ENCODE measurements around the gene AKAP6.
"Not testable (repeated sequence)": the region's sequence is repeated elsewhere in the genome, so short reads cannot be mapped to it uniquely, and the experiment has no call there.

AKAP6 gene

DNA sequence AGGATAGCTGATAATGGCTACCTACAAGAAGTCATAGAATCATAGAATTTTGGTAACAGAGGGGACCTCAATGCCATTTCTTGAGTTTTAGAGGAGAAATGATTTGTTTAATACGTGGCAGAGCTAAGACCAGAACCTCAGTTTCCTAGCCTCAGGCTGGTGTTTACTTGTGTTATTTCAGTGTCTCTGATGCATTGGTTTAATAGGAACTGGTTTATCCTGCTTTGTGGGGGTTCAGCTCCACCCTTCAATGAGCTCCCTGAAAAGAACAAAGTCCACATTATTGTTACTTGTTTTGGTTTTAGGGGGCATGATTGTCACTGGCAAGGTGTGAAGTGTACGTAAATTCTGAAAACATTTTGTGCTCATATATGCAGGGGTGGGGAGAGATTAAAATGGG, 55.4 kb downstream of the AKAP6 start:
- peaks cover 5% of the 10 kb centered on the region for H3K4me1 Mint-ChIP-seq
- H3K27ac Mint-ChIP-seq, result no peak overlapping the region
- no peaks in the 10 kb centered on the region for H3K36me3 Mint-ChIP-seq (ENCODE audit: low read depth)
- DNase-seq, result no peak
- no peak overlapping the region for H3K4me3 Mint-ChIP-seq
- TF ChIP-seq CTCF (IDR thresholded peaks at IDR 0.05), result no peak
- no peaks in the 10 kb centered on the region for H3K27me3 Mint-ChIP-seq (ENCODE audit: low read depth, poor library complexity)
- peaks cover 26% of the 10 kb centered on the region for H3K9me3 Mint-ChIP-seq

- not testable (repeated sequence) for H3K4me1 Mint-ChIP-seq; H3K27ac Mint-ChIP-seq; H3K4me3 Mint-ChIP-seq; H3K27me3 Mint-ChIP-seq (ENCODE audit: low read depth, poor library complexity); DNase-seq; H3K36me3 Mint-ChIP-seq (ENCODE audit: low read depth)
- H3K9me3 Mint-ChIP-seq, result peaks cover 55% of the 10 kb centered on the region
Measured at GRCh38 chr14:32387295-32387694, 58.2 kb downstream of the AKAP6 start.

- no peak for DNase-seq
- peaks cover 44% of the 10 kb centered on the region for H3K9me3 Mint-ChIP-seq
- no peak overlapping the region for H3K4me3 Mint-ChIP-seq
- TF ChIP-seq CTCF (IDR thresholded peaks at IDR 0.05), result no peak
- peaks cover 8% of the 10 kb centered on the region for H3K4me1 Mint-ChIP-seq
- H3K27ac Mint-ChIP-seq, result no peak overlapping the region
- H3K36me3 Mint-ChIP-seq (ENCODE audit: low read depth), result peaks cover 6% of the 10 kb centered on the region
- H3K27me3 Mint-ChIP-seq (ENCODE audit: low read depth, poor library complexity), result peaks cover 6% of the 10 kb centered on the region
Measured at GRCh38 chr14:32393119-32393518, 64.0 kb downstream of the AKAP6 start.

DNA sequence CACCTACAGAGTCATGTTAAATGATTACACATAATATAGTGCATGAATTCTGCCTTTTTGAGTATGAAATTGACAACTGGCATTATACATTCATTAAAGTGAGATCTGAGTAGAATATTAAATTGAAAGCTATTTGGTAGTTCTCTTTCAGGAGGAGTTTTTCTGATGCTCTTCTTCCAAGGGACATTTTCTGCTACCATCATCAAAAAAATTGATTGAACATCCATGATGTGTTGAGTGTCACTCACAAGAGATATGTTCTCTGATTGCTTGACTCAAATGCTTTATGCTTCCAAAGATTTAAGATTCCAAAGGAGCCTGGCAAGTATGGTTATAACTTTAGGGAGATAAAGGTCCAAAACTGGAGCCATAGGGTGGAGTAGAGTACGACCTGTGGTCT, 64.9 kb downstream of the AKAP6 start:
- TF ChIP-seq CTCF (IDR thresholded peaks at IDR 0.05), result no peak
- no peak overlapping the region for H3K4me3 Mint-ChIP-seq

DNA sequence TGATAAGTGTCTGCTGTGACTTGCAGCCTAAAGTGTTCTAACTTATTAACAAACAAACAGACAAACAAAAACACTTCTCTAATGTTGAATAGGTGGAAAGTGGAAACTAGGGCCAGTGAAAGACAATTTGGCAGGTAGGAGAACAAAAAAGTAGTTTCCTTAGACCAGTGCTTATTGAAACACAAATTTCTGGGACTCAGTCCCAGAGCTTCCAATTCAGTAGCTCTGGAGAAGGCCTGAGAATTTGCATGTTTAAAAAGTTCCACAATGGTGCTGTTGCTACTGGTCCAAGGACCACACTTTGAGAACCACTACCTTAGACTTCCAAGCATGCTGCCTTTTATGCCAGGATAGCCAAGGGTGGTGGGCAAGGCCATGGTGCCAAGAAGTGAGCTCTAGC, 67.8 kb downstream of the AKAP6 start:
- Mint-ChIP-seq H3K36me3 (ENCODE audit: low read depth) (no peaks in the 10 kb centered on the region), H3K9me3 (peaks cover 7% of the 10 kb centered on the region), H3K27ac (no peak overlapping the region), H3K4me1 (peaks cover 10% of the 10 kb centered on the region), H3K27me3 (ENCODE audit: low read depth, poor library complexity) (peaks cover 3% of the 10 kb centered on the region), H3K4me3 (no peak overlapping the region)
- DNase-seq, result no peak
- no peak for TF ChIP-seq CTCF (IDR thresholded peaks at IDR 0.05)

More for the DNA sequence above, 64.9 kb downstream of the AKAP6 start:
- peaks cover 6% of the 10 kb centered on the region for H3K27me3 Mint-ChIP-seq (ENCODE audit: low read depth, poor library complexity)
- H3K4me1 Mint-ChIP-seq, result peaks cover 10% of the 10 kb centered on the region
- H3K27ac Mint-ChIP-seq, result no peak overlapping the region
- H3K9me3 Mint-ChIP-seq, result peaks cover 35% of the 10 kb centered on the region
- H3K36me3 Mint-ChIP-seq (ENCODE audit: low read depth), result peaks cover 6% of the 10 kb centered on the region
- DNase-seq, result no peak

- no peak for TF ChIP-seq CTCF (IDR thresholded peaks at IDR 0.05)
- H3K9me3 Mint-ChIP-seq, result no peaks in the 10 kb centered on the region
- no peak for DNase-seq
- H3K4me3 Mint-ChIP-seq, result no peak overlapping the region
- H3K4me1 Mint-ChIP-seq, result peaks cover 10% of the 10 kb centered on the region
- H3K27me3 Mint-ChIP-seq (ENCODE audit: low read depth, poor library complexity), result peaks cover 3% of the 10 kb centered on the region
- peak overlapping the region; percentile 57 for H3K27ac Mint-ChIP-seq
- H3K36me3 Mint-ChIP-seq (ENCODE audit: low read depth), result no peaks in the 10 kb centered on the region
Measured at GRCh38 chr14:32397861-32398640, 69.0 kb downstream of the AKAP6 start.
